ENCODE data around the gene F8. TPM values are rescaled to one million over a fixed set of nuclear protein-coding genes. Genes with fewer than 3 reads are reported as not detected.
"Not testable (repeated sequence)": the region's sequence is repeated elsewhere in the genome, so short reads cannot be mapped to it uniquely, and the experiment has no call there.

The F8 gene
- total RNA-seq, 1 experiment from 2014 or later: 2.6 TPM

GRCh38 chrX:154914052-154914451, 108.5 kb downstream of the F8 start:
- Histone ChIP-seq H3K4me3 (replicated peaks in 1 of 2; ENCODE audit: low read depth in 1 of 2, low read length in 2 of 2) (no peak overlapping the region), H3K9ac (ENCODE audit: low read length) (no peak overlapping the region), H3K9me3 (ENCODE audit: control insufficient read depth in 1 of 2, insufficient read depth in 1 of 2, low read depth in 1 of 2, low read length in 2 of 2) (no peaks in the 10 kb centered on the region), H3K4me2 (ENCODE audit: low read length) (no peak overlapping the region), H3K9me2 (ENCODE audit: insufficient read depth) (no peaks in the 10 kb centered on the region), H3K4me1 (ENCODE audit: control insufficient read depth in 1 of 2, insufficient read depth in 2 of 2, low read length in 2 of 2) (no peaks in the 10 kb centered on the region; a peak in 1 of 4 replicates), H4K20me1 (ENCODE audit: insufficient read depth) (no peaks in the 10 kb centered on the region), H3K27ac (ENCODE audit: low read depth, low read length) (no peak overlapping the region), H3K27me3 (ENCODE audit: insufficient read depth, low read length) (no peaks in the 10 kb centered on the region), H3K36me3 (ENCODE audit: control insufficient read depth in 1 of 2, insufficient read depth in 2 of 2, low read length in 2 of 2) (no peaks in the 10 kb centered on the region), H2AFZ (ENCODE audit: low read depth, low read length, poor library complexity, severe bottlenecking) (no peak overlapping the region), H3K79me2 (ENCODE audit: insufficient read depth, low read length) (no peaks in the 10 kb centered on the region)
- CTCF ChIA-PET: no interaction called here
- DNase-seq (ENCODE audit: low read depth, low spot score) (no peak), ATAC-seq (no peak)
- POLR2A ChIA-PET: no interaction called here
- BruUV-seq (replicated peaks): no TSS peak
- no peak for TF ChIP-seq ZBTB33 (IDR thresholded peaks at IDR 0.05; ENCODE audit: extremely low read depth, insufficient replicate concordance, low read length)
- TF ChIP-seq SIN3A (IDR thresholded peaks at IDR 0.05; ENCODE audit: low read depth): no peak
- TF ChIP-seq ATF3 (IDR thresholded peaks at IDR 0.05): no peak
- TF ChIP-seq EZH2phosphoT487 (IDR thresholded peaks at IDR 0.05; ENCODE audit: borderline replicate concordance): no peak
- TF ChIP-seq REST (IDR thresholded peaks at IDR 0.05; ENCODE audit: low read depth): no peak
- TF ChIP-seq CTCF (IDR thresholded peaks at IDR 0.05 in 2 of 3, conservative IDR thresholded peaks at IDR 0.05 in 1 of 3; ENCODE audit: borderline replicate concordance in 1 of 3, insufficient read depth in 1 of 3, low read depth in 2 of 3, low read length in 2 of 3): no peak
- no peak for TF ChIP-seq EZH2 (IDR thresholded peaks at IDR 0.05)
- TF ChIP-seq JUND (IDR thresholded peaks at IDR 0.05): no peak
- TF ChIP-seq ZFX (IDR thresholded peaks at IDR 0.05): no peak
- TF ChIP-seq ZNF274 (IDR thresholded peaks at IDR 0.05; ENCODE audit: low read depth, low read length): no peak
- TF ChIP-seq POLR2AphosphoS5 (IDR thresholded peaks at IDR 0.05; ENCODE audit: low read depth, low read length): no peak
- no peak for TF ChIP-seq POLR2A (IDR thresholded peaks at IDR 0.05; ENCODE audit: borderline replicate concordance, extremely low read depth, insufficient read depth, insufficient read length)
- intact Hi-C loops (cut with micrococcal nuclease): loop anchor here (10.0 kb wide), 1 partner anchor 171 kb away; no protein-coding TSS in a partner anchor
- RAD21 ChIA-PET (ENCODE audit: low non-redundant PET in 1 of 2, low total read pairs in 2 of 2, uncharacterized antibody in 2 of 2, unreplicated experiment in 2 of 2): no interaction called here

- BruUV-seq (replicated peaks); H3K79me2 ChIP-seq (ENCODE audit: insufficient read depth, low read length); H2AFZ ChIP-seq (ENCODE audit: low read depth, low read length, poor library complexity, severe bottlenecking); H3K9me2 ChIP-seq (ENCODE audit: insufficient read depth); H4K20me1 ChIP-seq (ENCODE audit: insufficient read depth); H3K9me3 ChIP-seq (ENCODE audit: control insufficient read depth in 1 of 2, insufficient read depth in 1 of 2, low read depth in 1 of 2, low read length in 2 of 2); ATAC-seq; H3K27me3 ChIP-seq (ENCODE audit: insufficient read depth, low read length); DNase-seq (ENCODE audit: low read depth, low spot score); CTCF ChIA-PET; RAD21 ChIA-PET (ENCODE audit: low non-redundant PET in 1 of 2, low total read pairs in 2 of 2, uncharacterized antibody in 2 of 2, unreplicated experiment in 2 of 2); H3K4me1 ChIP-seq (ENCODE audit: control insufficient read depth in 1 of 2, insufficient read depth in 2 of 2, low read length in 2 of 2); H3K27ac ChIP-seq (ENCODE audit: low read depth, low read length); H3K4me3 ChIP-seq (replicated peaks in 1 of 2; ENCODE audit: low read depth in 1 of 2, low read length in 2 of 2); H3K4me2 ChIP-seq (ENCODE audit: low read length); H3K9ac ChIP-seq (ENCODE audit: low read length); POLR2A ChIA-PET; H3K36me3 ChIP-seq (ENCODE audit: control insufficient read depth in 1 of 2, insufficient read depth in 2 of 2, low read length in 2 of 2): not testable (repeated sequence)
- intact Hi-C loops (cut with micrococcal nuclease): loop anchor here (10.0 kb wide), 1 partner anchor 174 kb away; no protein-coding TSS in a partner anchor
Measured at GRCh38 chrX:154910528-154910927, 112.0 kb downstream of the F8 start.
